NCI-H524 treated with DMSO at 0.1 percent for 48 hours (cell line): Measurements from ENCODE around the gene SNX11.
"Not testable (repeated sequence)": the region's sequence is repeated elsewhere in the genome, so short reads cannot be mapped to it uniquely, and the experiment has no call there.

Source experiments
- DNase-seq: peaks from one replicate; lab custom pipeline; 2025; lab: John Stamatoyannopoulos, UW

The SNX11 gene, protein sequence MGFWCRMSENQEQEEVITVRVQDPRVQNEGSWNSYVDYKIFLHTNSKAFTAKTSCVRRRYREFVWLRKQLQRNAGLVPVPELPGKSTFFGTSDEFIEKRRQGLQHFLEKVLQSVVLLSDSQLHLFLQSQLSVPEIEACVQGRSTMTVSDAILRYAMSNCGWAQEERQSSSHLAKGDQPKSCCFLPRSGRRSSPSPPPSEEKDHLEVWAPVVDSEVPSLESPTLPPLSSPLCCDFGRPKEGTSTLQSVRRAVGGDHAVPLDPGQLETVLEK

DNA sequence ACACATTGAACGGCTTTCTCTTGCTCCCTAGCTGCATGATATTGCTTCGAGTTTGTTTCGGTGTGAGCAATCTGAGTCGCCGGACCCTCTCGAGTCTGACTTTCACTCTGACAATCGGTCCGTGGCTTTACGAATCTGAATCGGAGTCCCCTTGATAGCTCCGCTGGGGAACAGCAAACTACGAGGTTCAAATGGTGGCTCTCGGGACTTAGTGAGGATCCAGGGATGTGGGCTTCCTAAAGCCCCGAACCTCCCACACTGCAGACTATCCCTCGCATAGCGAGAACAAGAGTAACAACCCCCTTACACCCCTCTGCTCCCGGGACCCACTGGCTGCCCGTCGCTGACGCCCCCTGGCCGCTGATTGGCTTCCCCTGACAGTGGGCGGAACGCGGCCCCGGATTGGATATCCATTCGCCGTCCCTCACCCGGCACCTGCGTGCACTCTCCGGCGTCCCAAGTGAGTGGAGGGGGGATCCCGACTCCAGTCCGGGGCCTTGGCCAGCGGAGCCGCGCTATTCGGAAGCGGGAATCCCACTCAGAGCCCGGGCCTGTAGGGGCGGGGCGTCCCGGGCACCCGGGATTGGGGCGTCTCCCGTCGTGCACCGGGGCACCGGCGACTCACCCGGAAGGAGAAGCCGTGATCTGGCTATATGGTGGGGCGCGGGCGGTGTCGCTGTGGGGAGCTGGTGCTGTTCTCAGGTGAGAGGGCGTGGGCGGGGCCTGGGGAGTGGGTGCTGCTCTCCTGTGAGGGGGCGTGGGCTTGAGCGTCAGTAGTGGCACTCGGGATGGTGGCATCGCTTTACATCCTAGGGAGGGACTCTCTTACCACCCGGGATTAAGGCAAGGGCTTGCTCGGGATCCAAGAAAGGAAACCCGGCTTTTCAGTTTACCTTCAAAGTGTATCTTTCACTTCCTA is at the start of gene SNX11:
Gene SNX11 (plus strand): TSS at position 630 of the 919 bp plus-strand sequence. CDS start 4,278 bp downstream, outside the sequence.
- DNase-seq: peak; percentile 78

DNA sequence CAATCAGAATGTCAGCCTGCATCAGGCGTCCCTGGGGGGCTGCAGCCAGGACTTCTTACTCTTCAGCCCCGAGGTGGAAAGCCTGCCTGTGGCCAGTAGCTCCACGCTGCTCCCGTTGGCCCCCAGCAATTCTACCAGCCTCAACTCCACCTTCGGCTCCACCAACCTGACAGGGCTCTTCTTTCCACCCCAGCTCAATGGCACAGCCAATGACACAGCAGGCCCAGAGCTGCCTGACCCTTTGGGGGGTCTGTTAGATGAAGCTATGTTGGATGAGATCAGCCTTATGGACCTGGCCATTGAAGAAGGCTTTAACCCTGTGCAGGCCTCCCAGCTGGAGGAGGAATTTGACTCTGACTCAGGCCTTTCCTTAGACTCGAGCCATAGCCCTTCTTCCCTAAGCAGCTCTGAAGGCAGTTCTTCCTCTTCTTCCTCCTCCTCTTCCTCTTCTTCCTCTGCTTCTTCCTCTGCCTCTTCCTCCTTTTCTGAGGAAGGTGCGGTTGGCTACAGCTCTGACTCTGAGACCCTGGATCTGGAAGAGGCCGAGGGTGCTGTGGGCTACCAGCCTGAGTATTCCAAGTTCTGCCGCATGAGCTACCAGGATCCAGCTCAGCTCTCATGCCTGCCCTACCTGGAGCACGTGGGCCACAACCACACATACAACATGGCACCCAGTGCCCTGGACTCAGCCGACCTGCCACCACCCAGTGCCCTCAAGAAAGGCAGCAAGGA is 49.0 kb upstream of the SNX11 start:
- DNase-seq: no peak

GRCh38 chr17:48059125-48059668 is 48.4 kb upstream of the SNX11 start:
- no peak for DNase-seq

DNA sequence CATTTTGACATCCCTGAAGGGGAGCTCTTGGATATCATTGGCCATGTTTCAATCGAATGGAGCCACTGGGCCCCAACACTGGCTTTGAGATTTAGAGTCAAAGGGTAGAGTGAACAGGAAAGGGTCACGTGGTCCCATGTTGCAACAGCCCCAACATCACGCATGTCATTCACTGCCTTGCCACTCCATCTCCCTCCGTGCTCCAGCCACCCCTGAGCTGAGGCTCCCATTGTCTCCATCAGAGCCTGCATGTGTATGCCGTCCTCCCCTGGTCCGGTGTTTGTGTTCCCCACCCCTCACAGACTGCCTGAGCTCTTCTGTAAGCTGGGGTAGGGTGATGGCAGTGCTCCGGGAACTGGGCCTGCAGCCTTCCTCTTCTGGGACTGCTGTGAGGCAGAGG is 47.3 kb upstream of the SNX11 start:
- no peak for DNase-seq

DNA sequence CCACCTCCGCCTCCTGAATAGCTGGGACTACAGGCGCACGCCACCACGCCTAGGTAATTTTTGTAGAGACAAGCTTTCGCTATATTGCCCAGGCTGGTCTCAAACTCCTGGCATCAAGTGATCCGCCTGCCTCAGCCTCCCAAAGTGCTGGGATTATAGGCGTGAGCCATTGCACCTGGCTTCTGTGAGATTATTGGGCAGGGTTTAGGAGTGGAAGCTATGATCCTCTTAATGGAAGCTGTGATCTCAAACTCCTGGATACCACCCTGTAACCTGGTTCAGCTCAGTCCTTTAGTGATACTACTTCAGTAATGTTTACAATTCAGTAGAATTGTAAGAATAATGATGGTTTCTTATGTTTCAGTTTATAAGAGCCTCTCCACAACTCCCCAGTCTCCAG is 45.3 kb upstream of the SNX11 start:
- DNase-seq: no peak

GRCh38 chr17:48064638-48065037 is 42.9 kb upstream of the SNX11 start:
- DNase-seq: no peak

- no peak for DNase-seq
Observed at GRCh38 chr17:48066192-48066591, 41.4 kb upstream of the SNX11 start.

DNA sequence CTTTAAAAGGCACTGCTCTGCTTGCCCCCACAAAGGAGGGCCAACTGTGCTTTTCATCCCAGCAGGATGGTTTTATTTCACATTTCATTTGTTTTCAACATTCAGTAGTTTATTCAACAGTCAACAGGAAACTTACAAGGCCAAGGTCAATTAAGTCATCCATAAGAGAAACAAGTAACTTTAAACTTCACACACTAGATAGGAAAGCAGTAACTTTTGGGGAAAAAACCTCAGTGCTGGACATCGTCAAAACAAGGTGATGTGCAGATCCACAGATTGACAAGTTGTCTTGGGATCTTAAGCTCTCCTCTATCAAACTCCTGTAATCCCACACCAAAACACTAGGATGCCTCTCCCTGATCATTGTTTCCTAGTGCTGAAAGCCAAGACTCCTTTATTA is 40.9 kb upstream of the SNX11 start:
- no peak for DNase-seq

GRCh38 chr17:48067245-48067644 is 40.3 kb upstream of the SNX11 start:
- no peak for DNase-seq

DNA sequence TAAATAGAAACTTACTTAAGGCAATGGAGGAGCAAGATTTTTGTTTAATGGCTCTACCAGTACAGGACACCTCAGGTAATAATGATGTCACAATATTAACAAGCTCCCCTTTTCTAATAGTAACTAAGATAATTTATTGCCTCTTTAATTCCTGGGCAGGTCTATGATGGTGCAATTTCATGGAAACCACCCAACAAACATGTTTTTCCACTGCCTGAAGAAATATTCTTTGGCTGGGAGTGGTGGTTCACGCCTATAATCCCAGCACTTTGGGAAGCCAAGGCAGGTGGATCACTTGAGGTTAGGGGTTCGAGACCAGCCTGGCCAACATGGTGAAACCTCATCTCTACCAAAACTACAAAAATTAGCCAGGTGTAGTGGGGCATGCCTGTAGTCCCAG is 39.8 kb upstream of the SNX11 start:
- DNase-seq: not testable (repeated sequence)

- DNase-seq: no peak
Observed at GRCh38 chr17:48068491-48068961, 39.0 kb upstream of the SNX11 start.

GRCh38 chr17:48070195-48070594 is 37.4 kb upstream of the SNX11 start:
- no peak for DNase-seq

DNA sequence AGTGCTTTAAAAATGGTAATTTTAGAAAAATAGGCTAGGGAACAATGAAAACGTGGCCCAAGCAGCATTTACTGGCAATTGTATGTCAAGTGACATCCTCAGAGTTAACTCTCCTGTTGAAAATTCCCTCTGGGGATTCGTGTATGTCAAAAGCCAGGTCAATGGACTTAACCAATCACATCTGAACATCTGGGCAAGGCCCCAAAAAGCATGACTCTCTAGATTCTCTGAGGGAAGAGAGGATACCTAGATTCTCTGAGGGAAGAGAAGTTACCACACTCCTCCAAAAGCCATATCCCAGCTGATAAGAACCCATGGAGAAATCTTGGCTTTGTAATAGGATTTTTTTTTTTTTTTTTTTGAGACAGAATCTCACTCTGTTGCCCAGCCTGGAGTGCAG is 35.9 kb upstream of the SNX11 start:
- no peak for DNase-seq

DNA sequence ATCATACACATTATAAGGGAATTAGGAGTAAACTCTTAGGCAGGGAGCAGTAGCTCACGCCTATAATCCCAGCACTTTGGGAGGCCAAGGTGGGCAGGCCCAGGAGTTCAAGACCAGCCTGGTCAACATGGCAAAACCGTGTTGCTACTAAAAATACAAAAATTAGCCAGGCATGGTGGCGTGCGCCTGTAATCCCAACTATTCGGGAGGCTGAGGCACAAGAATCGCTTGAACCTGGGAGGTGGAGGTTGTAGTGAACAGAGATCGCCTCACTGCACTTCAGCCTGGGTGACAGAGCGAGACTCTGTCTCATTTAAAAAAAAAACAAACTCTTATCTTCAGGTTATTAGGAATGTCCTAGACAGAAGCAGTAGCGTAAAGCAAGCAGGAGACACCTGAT is 34.8 kb upstream of the SNX11 start:
- not testable (repeated sequence) for DNase-seq

GRCh38 chr17:48073566-48074094 is 33.9 kb upstream of the SNX11 start:
- not testable (repeated sequence) for DNase-seq

DNA sequence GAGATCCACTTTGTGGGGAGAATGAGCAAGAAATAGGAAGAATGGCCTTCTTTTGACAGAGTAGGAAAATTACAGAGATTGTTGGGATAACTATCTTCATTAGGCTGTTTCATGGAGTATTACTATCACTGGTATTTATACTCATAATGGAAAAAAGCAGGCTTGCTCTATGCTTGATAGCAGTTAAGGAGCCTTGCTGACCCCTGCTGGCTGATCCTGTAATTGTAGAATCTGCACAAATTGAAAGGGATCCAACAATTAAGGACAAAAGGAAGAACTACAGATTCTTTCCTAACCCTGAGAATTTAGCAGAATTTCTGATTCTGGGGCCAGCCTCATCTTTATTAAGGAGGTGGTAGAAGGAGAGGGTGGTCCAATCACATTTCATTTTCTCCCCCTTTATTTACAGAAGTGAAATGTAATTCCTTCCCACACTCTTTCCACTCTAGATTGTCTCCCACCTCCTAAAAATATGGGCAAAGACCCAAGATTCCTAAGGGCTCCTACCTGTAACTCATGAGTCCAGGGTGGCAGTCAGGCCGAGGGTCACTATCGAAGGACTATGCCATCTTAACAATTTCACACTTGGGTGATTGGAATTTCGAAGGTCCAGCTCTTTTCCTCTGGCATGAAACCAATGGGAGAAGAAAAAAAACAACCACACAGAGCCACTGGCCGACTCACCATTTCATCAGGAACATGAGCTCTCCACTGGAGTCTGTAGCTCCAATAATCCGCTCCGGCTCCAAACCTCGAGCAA is 33.1 kb upstream of the SNX11 start:
- DNase-seq: no peak

DNA sequence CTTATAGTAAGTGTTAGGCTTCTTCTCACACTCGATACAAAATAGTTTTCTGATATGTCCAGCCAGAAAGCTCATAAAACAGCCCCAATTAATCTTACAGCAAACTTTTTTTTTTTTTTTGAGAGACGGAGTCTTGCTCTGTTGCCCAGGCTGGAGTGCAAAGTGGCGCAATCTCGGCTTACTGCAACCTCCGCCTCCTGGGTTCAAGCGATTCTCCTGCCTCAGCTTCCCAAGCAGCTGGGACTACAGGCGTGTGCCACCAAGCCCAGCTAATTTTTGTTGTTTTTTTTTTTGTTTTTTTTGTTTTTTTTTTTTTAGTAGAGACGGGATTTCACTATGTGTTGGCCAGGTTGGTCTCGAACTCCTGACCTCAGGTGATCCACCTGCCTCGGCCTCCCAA is 30.4 kb upstream of the SNX11 start:
- DNase-seq: not testable (repeated sequence)

- DNase-seq: no peak
Observed at GRCh38 chr17:48081858-48082257, 25.7 kb upstream of the SNX11 start.

GRCh38 chr17:48084932-48085331 is 22.6 kb upstream of the SNX11 start:
- no peak for DNase-seq

DNA sequence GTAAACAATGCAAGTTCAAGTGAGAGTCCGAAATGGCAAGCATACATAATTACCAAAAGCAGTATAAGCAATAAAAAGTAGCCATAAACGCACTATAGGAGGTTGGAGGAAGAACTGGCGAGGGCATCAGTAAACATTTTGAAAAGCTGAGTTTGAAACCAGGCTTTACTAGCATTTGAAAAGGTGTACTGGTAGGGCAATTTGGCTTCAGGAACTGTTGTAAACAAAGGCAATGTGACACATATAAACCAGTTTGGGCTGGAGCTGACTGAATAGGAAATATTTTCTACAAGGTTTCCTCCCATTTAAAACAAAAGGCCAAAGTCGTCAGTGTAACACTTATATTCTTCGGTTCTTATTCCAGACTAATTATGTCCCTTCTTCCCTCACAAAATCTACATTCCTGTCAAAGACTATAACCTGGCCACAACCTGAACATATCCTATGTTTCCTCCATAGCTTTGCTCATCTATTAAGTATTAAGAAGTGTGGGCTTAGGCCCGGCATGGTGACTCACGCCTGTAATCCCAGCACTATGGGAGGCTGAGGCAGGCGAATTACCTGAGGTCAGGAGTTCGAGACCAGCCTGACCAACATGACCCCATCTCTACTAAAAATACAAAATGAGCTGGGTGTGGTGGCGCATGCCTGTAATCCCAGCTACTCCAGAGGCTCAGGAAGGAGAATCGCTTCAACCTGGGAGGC is 14.1 kb upstream of the SNX11 start:
- no peak for DNase-seq
